Ishikawa (cell line): Measurements from ENCODE around the gene USP47.
A peak's percentile ranks its signal among the peaks of the same experiment; 100 is the strongest.

Experiments used
- CEBPB ChIP-seq: IDR thresholded peaks from 2 replicates; pipeline ENCODE4 v1.6.1; 2012
- CREB1 ChIP-seq: IDR thresholded peaks from 2 replicates; pipeline ENCODE4 v1.6.1; 2012; ENCODE audit warnings: low read depth
- EP300 ChIP-seq: IDR thresholded peaks from 2 replicates; pipeline ENCODE4 v1.6.1; 2012; ENCODE audit warnings: borderline replicate concordance
- FOXM1 ChIP-seq: IDR thresholded peaks from 2 replicates; pipeline ENCODE4 v1.6.1; 2012; ENCODE audit warnings: low read depth, borderline replicate concordance
- NFIC ChIP-seq: IDR thresholded peaks from 2 replicates; pipeline ENCODE4 v1.6.1; 2012
- RAD21 ChIP-seq: IDR thresholded peaks from 2 replicates; pipeline ENCODE4 v1.6.1; 2012; ENCODE audit warnings: low read depth
- TAF1 ChIP-seq: IDR thresholded peaks from 2 replicates; pipeline ENCODE4 v1.6.1; 2012; ENCODE audit warnings: low read depth, mild to moderate bottlenecking
- TCF12 ChIP-seq: IDR thresholded peaks from 2 replicates; pipeline ENCODE4 v1.6.1; 2012; ENCODE audit warnings: low read depth
- TEAD4 ChIP-seq: IDR thresholded peaks from 2 replicates; pipeline ENCODE4 v1.6.1; 2012
- YY1 ChIP-seq: IDR thresholded peaks from 2 replicates; pipeline ENCODE4 v1.6.1; 2012; ENCODE audit warnings: low read depth
- ZBTB7A ChIP-seq: IDR thresholded peaks from 2 replicates; pipeline ENCODE4 v1.6.1; 2012; ENCODE audit warnings: low read depth
- TF ChIP-seq, protein P1 (sequence below): IDR thresholded peaks from 2 replicates; pipeline ENCODE4 v1.6.1; 2012
- TF ChIP-seq, protein P2 (sequence below): IDR thresholded peaks from 2 replicates; pipeline ENCODE4 v1.6.1; 2012
- TF ChIP-seq, protein P3 (sequence below): IDR thresholded peaks from 2 replicates; pipeline ENCODE4 v1.6.1; 2012; ENCODE audit warnings: low read depth, mild to moderate bottlenecking

USP47 gene

DNA sequence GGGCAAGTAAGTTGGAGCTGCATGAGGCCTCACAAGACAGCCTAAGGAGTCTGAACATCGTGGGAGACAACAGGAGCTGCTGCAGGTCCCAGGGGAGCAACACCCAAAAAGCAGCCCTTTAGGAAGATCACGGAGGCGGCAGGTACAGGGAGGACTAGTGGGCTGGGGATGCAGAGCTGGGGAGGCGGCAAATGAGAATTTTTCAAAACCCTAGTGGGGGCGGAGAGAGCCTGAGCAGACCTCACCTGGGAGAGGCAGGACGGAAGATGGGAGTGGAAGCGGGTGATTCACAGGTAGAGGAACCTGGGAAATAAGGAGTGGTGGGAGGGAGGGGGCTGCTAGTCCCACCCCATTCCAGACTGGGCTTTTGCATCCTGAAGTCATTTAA lies 124.6 kb downstream of the USP47 start:
- TF ChIP-seq NFIC (no peak), EP300 (no peak), TCF12 (no peak), CEBPB (no peak), TEAD4 (no peak)

DNA sequence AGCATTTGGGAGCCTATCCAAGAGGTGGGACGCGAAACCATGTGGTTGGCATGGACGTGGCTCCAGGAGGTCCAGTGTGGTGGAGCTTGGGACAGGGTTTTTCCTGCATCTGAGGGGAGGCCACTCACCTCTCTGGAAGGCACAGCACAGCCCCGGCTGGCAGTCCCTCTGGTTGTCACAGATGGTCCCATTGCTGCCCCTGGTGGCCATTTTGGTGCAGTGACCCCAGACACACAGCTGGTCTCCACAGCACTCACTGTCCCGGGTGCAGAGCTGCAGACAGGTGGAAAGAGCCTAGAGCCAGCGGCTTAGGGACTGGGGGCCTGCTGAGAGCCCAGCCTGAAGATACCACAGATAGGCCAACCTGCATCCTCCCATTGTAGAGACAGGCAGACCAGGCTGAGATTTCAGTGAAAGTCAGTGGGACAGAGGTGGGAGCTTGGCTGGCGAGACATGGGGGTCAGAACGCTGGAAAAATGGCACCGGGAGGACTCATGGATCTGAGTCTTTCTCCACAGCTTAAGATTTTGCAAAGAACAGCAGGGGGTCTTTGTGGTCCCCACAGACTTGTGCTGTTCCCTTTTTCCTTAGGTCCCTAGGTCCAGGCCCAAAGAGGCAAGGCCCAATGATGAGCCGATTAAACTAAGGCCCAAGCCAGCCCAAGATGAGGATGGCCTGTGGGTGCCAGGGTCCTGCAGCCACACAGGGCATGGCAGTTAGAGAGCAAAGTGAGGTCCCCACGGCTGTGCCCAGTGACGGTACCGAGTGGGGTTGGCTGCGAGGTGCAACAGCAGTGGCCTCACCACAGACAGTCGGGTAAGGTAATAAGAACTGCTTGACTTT lies 125.3 kb downstream of the USP47 start:
- no peak for TF ChIP-seq TCF12
- peak; percentile 75 for TF ChIP-seq RAD21

DNA sequence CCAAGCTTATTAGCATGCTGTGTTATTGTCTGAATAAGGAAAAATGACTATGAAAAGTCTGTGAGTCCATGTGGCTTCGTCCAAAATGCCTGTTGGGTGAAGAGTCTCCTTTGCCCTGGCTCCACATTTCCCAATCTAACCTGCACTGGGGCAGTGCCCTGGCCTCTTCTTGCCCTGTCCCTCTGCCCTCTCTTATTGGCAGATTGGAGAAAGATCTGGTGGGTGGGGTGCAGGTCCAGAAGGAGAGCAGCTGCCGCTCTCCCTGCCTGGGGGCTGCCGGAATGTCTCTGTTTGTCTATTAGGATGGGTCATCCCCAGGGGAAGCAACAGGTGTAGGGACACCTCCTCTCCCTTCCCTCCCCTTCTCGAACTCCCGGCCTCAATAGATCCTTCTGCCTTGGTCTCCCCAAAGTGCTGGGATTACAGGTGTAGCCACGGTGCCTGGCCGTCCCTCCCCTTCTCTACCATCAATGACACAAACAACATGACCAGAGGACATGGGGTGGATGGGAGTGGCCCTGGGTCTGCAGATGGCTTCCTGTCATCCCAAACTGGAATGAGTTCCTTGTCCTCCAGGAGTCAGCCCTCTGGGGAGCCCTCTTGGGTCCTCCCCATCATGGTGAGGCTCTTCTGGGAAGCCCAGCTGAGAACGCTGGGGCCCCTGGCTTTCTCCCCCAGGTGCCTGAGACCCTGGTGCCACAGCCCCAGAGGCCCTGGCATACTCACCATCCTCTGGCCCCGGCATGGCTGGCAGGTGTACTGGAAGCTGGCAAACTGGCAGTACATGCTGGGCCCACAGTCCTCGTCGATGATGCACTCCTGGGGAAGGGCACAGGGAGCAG lies 126.1 kb downstream of the USP47 start:
- no peak for TF ChIP-seq ZBTB7A

DNA sequence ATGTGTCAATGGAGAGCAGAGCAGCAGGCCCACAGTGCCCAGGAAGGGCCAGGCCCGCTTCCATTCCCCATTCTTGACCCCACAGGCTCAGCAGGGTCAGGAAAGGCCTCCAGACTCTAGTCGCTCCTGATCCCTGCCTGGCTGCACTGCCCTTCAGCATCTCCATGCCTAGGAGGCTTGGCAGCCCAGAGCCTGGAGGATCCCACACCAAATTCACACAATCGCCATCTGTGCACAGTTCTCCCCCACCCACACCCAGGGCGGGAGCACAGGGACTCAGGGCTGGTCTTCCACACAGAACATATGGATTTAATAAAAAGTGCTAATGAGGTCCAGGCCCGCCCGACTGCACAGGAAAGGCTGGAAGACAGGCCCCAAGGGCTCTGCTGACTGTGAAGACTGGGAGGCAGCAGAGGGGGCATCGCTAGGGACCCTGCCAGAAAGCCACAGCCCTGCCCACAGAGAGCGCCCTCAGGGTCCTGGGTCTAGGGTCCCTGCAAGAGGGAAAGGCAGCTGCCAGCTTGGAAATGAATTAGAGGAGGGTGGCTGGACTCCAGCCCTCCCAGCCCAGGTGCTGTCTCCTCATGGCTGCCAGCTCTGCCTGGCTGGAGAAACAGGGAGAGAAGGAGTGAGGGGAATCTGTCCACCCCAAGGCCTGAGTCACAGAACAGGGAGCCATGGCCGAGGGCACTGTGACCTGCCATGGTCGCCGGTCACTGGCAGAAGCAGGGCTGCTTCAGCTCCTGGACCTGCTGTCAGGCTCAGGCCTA lies 126.9 kb downstream of the USP47 start:
- TF ChIP-seq, protein P1, sequence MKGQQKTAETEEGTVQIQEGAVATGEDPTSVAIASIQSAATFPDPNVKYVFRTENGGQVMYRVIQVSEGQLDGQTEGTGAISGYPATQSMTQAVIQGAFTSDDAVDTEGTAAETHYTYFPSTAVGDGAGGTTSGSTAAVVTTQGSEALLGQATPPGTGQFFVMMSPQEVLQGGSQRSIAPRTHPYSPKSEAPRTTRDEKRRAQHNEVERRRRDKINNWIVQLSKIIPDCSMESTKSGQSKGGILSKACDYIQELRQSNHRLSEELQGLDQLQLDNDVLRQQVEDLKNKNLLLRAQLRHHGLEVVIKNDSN, result no peak
- TF ChIP-seq EP300, result no peak
- no peak for TF ChIP-seq NFIC
- TF ChIP-seq, protein P2, sequence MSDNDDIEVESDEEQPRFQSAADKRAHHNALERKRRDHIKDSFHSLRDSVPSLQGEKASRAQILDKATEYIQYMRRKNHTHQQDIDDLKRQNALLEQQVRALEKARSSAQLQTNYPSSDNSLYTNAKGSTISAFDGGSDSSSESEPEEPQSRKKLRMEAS, result no peak
- no peak for TF ChIP-seq FOXM1
- TF ChIP-seq TAF1, result no peak
- no peak for TF ChIP-seq TCF12
- no peak for TF ChIP-seq TEAD4
- no peak for TF ChIP-seq YY1
- TF ChIP-seq CREB1, result no peak
- no peak for TF ChIP-seq CEBPB

DNA sequence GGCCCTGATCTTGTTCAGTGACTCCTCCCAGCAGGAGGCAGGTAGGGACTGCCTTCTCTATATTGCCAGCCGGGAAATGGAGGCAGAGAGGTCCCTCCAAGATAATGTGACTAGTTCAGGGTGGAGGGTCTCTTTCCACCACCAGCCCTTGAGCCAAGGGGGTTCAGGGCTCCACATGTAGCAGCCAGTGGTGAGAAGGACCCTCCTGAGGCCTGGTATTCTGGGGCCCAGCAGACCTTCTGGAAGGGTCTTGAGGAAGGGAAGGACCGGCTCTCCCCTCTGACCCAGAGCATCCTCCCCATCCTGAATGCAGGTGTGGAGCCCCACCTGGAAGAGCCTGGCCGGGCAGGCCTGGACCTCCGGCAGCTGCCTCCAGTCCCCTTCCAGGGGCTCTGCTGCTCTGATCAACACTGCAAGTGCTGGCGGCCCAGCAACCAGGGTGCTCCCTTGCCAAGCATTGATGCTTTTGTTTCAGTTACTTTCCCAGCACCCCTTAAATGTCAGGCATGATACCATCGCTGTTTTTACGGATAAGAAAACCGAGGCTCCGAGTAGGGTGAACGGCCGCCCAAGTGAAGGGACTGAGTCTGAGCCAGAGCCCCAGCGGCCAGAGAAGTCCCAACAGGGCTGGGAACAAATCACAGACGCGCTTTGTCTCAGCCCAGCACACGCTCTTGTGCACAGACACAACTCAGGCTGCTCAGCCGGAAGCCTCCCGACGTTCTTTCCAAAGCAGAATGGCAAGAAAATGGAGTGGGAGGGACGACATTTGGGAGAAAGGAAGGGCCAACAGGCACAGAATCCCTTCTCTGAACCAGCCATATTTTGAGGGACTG lies 127.8 kb downstream of the USP47 start:
- TF ChIP-seq CREB1, result no peak
- TF ChIP-seq RAD21, result no peak
- TF ChIP-seq, protein P1, result no peak
- no peak for TF ChIP-seq YY1
- TF ChIP-seq, protein P3, sequence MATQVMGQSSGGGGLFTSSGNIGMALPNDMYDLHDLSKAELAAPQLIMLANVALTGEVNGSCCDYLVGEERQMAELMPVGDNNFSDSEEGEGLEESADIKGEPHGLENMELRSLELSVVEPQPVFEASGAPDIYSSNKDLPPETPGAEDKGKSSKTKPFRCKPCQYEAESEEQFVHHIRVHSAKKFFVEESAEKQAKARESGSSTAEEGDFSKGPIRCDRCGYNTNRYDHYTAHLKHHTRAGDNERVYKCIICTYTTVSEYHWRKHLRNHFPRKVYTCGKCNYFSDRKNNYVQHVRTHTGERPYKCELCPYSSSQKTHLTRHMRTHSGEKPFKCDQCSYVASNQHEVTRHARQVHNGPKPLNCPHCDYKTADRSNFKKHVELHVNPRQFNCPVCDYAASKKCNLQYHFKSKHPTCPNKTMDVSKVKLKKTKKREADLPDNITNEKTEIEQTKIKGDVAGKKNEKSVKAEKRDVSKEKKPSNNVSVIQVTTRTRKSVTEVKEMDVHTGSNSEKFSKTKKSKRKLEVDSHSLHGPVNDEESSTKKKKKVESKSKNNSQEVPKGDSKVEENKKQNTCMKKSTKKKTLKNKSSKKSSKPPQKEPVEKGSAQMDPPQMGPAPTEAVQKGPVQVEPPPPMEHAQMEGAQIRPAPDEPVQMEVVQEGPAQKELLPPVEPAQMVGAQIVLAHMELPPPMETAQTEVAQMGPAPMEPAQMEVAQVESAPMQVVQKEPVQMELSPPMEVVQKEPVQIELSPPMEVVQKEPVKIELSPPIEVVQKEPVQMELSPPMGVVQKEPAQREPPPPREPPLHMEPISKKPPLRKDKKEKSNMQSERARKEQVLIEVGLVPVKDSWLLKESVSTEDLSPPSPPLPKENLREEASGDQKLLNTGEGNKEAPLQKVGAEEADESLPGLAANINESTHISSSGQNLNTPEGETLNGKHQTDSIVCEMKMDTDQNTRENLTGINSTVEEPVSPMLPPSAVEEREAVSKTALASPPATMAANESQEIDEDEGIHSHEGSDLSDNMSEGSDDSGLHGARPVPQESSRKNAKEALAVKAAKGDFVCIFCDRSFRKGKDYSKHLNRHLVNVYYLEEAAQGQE, result no peak

DNA sequence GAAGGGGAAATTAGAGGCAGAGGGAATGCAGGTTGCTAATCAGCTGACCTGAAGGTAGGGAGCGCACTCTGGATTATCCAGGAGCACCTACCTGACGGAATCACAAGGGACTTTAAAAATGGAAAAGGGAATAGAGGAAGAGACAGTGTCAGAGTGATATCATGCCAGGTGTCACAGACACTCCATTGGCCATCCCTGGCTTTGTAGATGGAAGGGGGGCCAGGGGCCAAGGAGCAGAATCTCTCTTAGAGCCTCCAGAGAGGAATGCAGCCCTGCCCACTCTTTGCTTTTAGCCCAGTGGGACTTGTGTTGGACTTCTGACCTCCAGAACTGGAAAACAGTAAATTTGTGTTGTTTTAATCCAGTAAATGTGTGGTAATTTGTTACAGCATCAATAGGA lies 128.8 kb downstream of the USP47 start:
- TF ChIP-seq, protein P1, result no peak
- TF ChIP-seq CREB1, result no peak
- TF ChIP-seq ZBTB7A, result no peak
- no peak for TF ChIP-seq CEBPB
- TF ChIP-seq RAD21, result no peak
- no peak for TF ChIP-seq EP300
- no peak for TF ChIP-seq FOXM1
- TF ChIP-seq, protein P3, result no peak
- no peak for TF ChIP-seq YY1
- no peak for TF ChIP-seq TEAD4
- no peak for TF ChIP-seq TCF12
